Endothelial cell of umbilical vein (primary cell): Measurements from ENCODE around the gene KLHL18. TPM values are rescaled to one million over a fixed set of nuclear protein-coding genes. Genes with fewer than 3 reads are reported as not detected.
A peak's percentile ranks its signal among the peaks of the same experiment; 100 is the strongest.

ENCODE experiments used
- BruUV-seq: library from RNA; stranded (reverse); fragments of 400-500 nt; replicated peaks from 2 replicates; lab custom pipeline; 2021; lab: Mats Ljungman, UMichigan
- CTCF ChIA-PET: fragments of 300-600, 350-600 bp; sonication (Branson Sonifier 250); formaldehyde crosslinking; loops from one replicate; lab custom pipeline; 2021; ENCODE audit warnings: antibody characterized with exemption, inconsistent platforms; lab: Charles Lee
- POLR2A ChIA-PET: fragments of 300-600, 350-600 bp; sonication (Branson Sonifier 250); formaldehyde crosslinking; loops from one replicate; lab custom pipeline; 2021; ENCODE audit warnings: antibody characterized with exemption, inconsistent platforms; lab: Charles Lee
- DNase-seq: peaks from one replicate; pipeline ENCODE4 v3.0.0-alpha.2; 2011; ENCODE audit warnings: low read depth, low spot score
- FAIRE-seq: peaks from 2 replicates; lab custom pipeline; 2011; peaks lifted over from hg19 to GRCh38; lab: Jason Lieb, UNC
- H2AFZ ChIP-seq: 2 replicates; pipeline ENCODE4 v1.6.0; 2012; ENCODE audit warnings: low read depth, low read length, control low read depth, inconsistent platforms
- H3K27ac ChIP-seq: 2 replicates; pipeline ENCODE4 v1.5.1; 2011; ENCODE audit warnings: low read depth, mild to moderate bottlenecking, control low read depth, low read length, moderate library complexity; ENCODE audit not compliant: insufficient read depth
- H3K27me3 ChIP-seq, 2 experiments: 2 replicates each; pipeline versions ENCODE4 v1.6.0 to v1.6.1; 2011; ENCODE audit warnings: low read length in 2 of 2, mixed read lengths in 1 of 2; ENCODE audit not compliant: control insufficient read depth in 2 of 2, insufficient read depth in 2 of 2
- H3K36me3 ChIP-seq, 2 experiments: 2 replicates in 1 of 2; 3 replicates in 1 of 2; pipeline ENCODE4 v1.5.1; 2011; ENCODE audit warnings: low read length in 2 of 2, mild to moderate bottlenecking in 1 of 2, moderate library complexity in 1 of 2; ENCODE audit not compliant: control insufficient read depth in 2 of 2, insufficient read depth in 2 of 2; ENCODE audit errors: extremely low read depth in 1 of 2
- H3K4me1 ChIP-seq: 3 replicates; pipeline ENCODE4 v1.5.1; 2011; ENCODE audit warnings: mild to moderate bottlenecking, low read length; ENCODE audit not compliant: control insufficient read depth, insufficient read depth; ENCODE audit errors: extremely low read depth
- H3K4me2 ChIP-seq: 2 replicates; pipeline ENCODE4 v1.6.1; 2011; ENCODE audit warnings: low read length, control low read depth, mixed read lengths; ENCODE audit not compliant: insufficient read depth
- H3K4me3 ChIP-seq, 3 experiments: fragments of 200-600 bp in 1 of 3; sonication (generic), shearing (Covaris generic) in 1 of 3; replicated peaks in 1 of 3; 2 replicates each; pipeline ENCODE4 v1.5.1; 2011 to 2016; ENCODE audit warnings: control low read depth in 3 of 3, low read length in 3 of 3, mild to moderate bottlenecking in 2 of 3, inconsistent platforms in 1 of 3, low read depth in 1 of 3, moderate library complexity in 1 of 3; ENCODE audit not compliant: insufficient read depth in 1 of 3
- H3K79me2 ChIP-seq: 2 replicates; pipeline ENCODE4 v1.6.0; 2012; ENCODE audit warnings: low read length, inconsistent platforms; ENCODE audit not compliant: control insufficient read depth, insufficient read depth
- H3K9ac ChIP-seq: replicated peaks from 2 replicates; pipeline ENCODE3; 2011; ENCODE audit warnings: low read length, control low read depth; ENCODE audit not compliant: insufficient read depth; ENCODE audit errors: extremely low read depth
- H3K9me1 ChIP-seq: replicated peaks from 3 replicates; pipeline ENCODE4 v1.6.0; 2011; ENCODE audit warnings: mild to moderate bottlenecking, low read length; ENCODE audit not compliant: control insufficient read depth, insufficient read depth; ENCODE audit errors: extremely low read depth
- H3K9me3 ChIP-seq: replicated peaks from 2 replicates; pipeline ENCODE4 v1.5.1; 2012; ENCODE audit warnings: low read length, inconsistent platforms; ENCODE audit not compliant: control insufficient read depth, insufficient read depth
- H4K20me1 ChIP-seq: replicated peaks from 2 replicates; pipeline ENCODE3; 2011; ENCODE audit warnings: mild to moderate bottlenecking, low read length; ENCODE audit not compliant: control insufficient read depth, insufficient read depth; ENCODE audit errors: extremely low read depth
- CTCF ChIP-seq, 2 donors: IDR thresholded peaks; 1 replicate in 1 of 2; 2 replicates in 1 of 2; pipeline ENCODE4 v1.5.1; 2011; ENCODE audit warnings: low read length in 2 of 2, mild to moderate bottlenecking in 2 of 2, moderate library complexity in 2 of 2, control low read depth in 1 of 2, inconsistent platforms in 1 of 2, low read depth in 1 of 2; ENCODE audit not compliant: insufficient read depth in 1 of 2; ENCODE audit errors: extremely low read depth in 1 of 2
- FOS ChIP-seq: IDR thresholded peaks from 2 replicates; pipeline ENCODE4 v1.6.1; 2011; ENCODE audit warnings: mild to moderate bottlenecking, low read length, moderate library complexity, borderline replicate concordance; ENCODE audit not compliant: insufficient read depth
- GATA2 ChIP-seq: IDR thresholded peaks from 2 replicates; pipeline ENCODE4 v1.7.0; 2011; ENCODE audit warnings: low read depth, mild to moderate bottlenecking, moderate library complexity, mixed read lengths, low read length; ENCODE audit not compliant: insufficient read length, insufficient read depth
- JUN ChIP-seq: IDR thresholded peaks from 2 replicates; pipeline ENCODE4 v1.6.1; 2011; ENCODE audit warnings: borderline replicate concordance, low read depth; ENCODE audit not compliant: insufficient read length, insufficient read depth
- POLR2A ChIP-seq: IDR thresholded peaks from 2 replicates; pipeline ENCODE4 v1.6.1; 2012; ENCODE audit warnings: low read depth, mild to moderate bottlenecking, control low read depth, low read length
- POLR2AphosphoS5 ChIP-seq: IDR thresholded peaks from 2 replicates; pipeline ENCODE4 v1.6.1; 2012; ENCODE audit warnings: low read depth, mild to moderate bottlenecking, control low read depth, low read length, moderate library complexity; ENCODE audit not compliant: insufficient read depth
- dilution Hi-C: fragments of 300-500 bp; cut with MboI; formaldehyde crosslinking; loops from one replicate; pipeline ENCODE4 v1.15.0; 2019; ENCODE audit warnings: low sequenced_read_pairs; ENCODE audit not compliant: extremely low pct_ligation_motif_present
- intact Hi-C: fragments of 100-400 bp; cut with micrococcal nuclease; formaldehyde crosslinking; loops from one replicate; pipeline ENCODE4 v1.10.0; 2022
- polyA plus RNA-seq, 4 experiments: library from polyadenylated mRNA; depleted of rRNA in 3 of 4; stranded (reverse) in 3 of 4; unstranded in 1 of 4; fragments of >200 nt; gene quantifications; 2 replicates each; pipeline versions ENCODE4 v1.2.1 to v1.2.3, GENCODE V29; 2011 to 2012; ENCODE audit warnings: missing spikeins in 1 of 4
- total RNA-seq: library from RNA; stranded (reverse); gene quantifications from 2 replicates; pipeline ENCODE4 v1.2.3, GENCODE V29; 2021

KLHL18 gene
- total and polyA plus RNA-seq, 2 donors (not counting 3 experiments of a cell fraction or from before 2014, with no cell fraction given) = 43.4 to 58.1 TPM

DNA sequence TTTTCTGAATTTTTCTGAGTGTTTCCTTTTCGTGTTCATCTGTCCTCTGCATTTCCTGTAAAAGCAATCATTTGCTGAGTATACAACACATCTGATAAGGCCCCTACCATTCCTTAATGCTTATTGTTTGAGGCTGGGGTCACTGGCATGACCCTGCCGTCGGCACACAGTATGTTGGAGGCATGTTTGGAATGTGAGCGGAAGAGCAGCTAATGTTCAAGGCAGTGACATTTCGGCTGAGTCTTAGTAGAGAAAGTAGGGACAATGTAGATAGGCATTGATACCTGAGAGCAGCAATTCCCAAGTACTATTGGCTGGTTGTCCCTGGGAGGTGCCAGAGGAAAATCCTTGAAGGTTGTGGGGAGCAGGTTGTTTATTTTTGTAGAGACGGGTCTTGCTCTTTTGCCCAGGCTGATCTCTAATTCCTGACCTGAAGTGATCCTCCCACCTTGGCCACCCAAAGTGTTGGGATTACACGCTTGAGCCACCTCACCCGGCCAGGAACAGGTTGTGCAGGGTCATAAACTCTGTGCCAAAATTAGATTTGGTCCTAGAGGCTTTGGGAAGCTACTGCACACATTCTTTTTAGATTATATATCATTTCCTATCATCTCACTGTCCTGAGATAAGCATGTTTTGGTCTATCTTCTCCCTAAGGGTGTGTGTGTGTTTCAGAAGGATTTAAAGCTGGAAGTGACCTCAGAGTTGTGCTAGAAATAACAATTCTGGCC lies 111.6 kb downstream of the KLHL18 start:
- no peak overlapping the region for H3K4me3 ChIP-seq
- no TSS peak for BruUV-seq
- no peak overlapping the region for H2AFZ ChIP-seq
- no peaks in the 10 kb centered on the region for H3K9me3 ChIP-seq
- no peak overlapping the region for H3K9ac ChIP-seq
- peak; percentile 83 for DNase-seq
- H3K9me1 ChIP-seq = no peaks in the 10 kb centered on the region
- no peaks in the 10 kb centered on the region for H3K27me3 ChIP-seq
- peaks cover 24% of the 10 kb centered on the region for H3K4me1 ChIP-seq
- ChIA-PET CTCF (interaction anchor here (0.8 to 1.8 kb wide), 6 partner anchors 14 to 70 kb away, joined by 3 to 8 read pairs (median 3); partner anchors contain the start of gene PTPN23), POLR2A (no interaction called here)
- TF ChIP-seq FOS (peak; percentile 28), GATA2 (peak; percentile 68), POLR2AphosphoS5 (peak; percentile 52), CTCF (IDR thresholded peaks at IDR 0.05; ENCODE audit: extremely low read depth in 1 of 2, insufficient read depth in 1 of 2, low read depth in 1 of 2, low read length in 2 of 2) (no peak), JUN (peak; percentile 21), POLR2A (no peak)
- peaks cover 49% of the 10 kb centered on the region for H3K79me2 ChIP-seq
- intact Hi-C loops = loop anchor here (1.0 kb wide), 1 partner anchor 13 kb away; the partner anchor contains the start of gene PTPN23
- peak overlapping the region; percentile 52 for H3K4me2 ChIP-seq
- FAIRE-seq = peak; percentile 89
- H4K20me1 ChIP-seq = no peaks in the 10 kb centered on the region
- H3K27ac ChIP-seq = peak overlapping the region; percentile 67
- dilution Hi-C loops = no loop called here
- H3K36me3 ChIP-seq = peaks cover 0 to 5% of the 10 kb centered on the region in 2 experiments
